ENCODE data around the gene PAH. TPM values are rescaled to one million over a fixed set of nuclear protein-coding genes. Genes with fewer than 3 reads are reported as not detected.

Gene PAH
- total RNA-seq, 1 experiment from 2014 or later, result 0.42 TPM

DNA sequence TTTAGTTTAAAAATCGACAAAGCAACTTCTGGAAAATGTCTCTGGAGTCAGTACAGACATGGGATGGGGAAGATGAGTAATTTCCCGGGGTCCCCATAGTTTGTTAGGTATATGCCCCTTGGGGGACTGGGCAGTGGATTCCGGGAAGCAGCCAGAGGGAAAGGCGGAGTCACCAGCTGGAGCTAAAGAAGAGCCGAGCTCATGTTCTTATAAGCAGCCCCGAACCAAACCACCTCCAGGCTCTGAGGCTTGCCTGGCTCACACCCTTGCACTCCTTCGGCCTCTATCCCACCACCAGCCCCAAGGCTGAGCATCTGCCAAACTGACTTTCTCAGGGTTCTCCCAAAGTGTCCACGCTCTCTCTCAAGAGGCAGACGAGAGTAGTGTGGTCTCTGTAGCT, 117.8 kb downstream of the PAH start:
- DNase-seq, result no peak
- H3K36me3 ChIP-seq (replicated peaks; ENCODE audit: control insufficient read depth, insufficient read depth, low read length), result no peaks in the 10 kb centered on the region
- no peaks in the 10 kb centered on the region for H3K27me3 ChIP-seq (ENCODE audit: control insufficient read depth, insufficient read depth, low read length)
- no peak overlapping the region for H3K4me3 ChIP-seq (ENCODE audit: insufficient read depth, low read depth, low read length)

DNA sequence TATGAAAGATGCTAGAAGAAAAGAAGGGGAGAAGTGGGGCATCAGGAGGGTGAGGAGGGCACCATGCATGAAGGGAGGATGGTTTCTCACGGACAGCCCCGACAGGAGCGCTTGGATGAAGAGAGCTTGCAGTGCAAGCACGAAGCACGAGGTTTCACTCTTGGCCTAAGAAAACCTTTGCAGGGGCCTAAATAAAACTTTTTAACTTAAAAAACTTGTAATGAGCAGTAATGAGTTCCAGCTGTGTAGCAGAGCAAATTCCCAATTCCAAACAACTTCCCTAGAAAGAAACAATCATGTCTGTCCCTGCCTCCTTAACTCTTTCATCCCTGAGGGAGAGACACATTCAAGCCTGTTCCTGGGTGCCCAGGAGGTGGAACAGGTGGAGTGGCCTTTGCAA, 119.5 kb downstream of the PAH start:
- H3K4me3 ChIP-seq (ENCODE audit: insufficient read depth, low read depth, low read length), result no peak overlapping the region

DNA sequence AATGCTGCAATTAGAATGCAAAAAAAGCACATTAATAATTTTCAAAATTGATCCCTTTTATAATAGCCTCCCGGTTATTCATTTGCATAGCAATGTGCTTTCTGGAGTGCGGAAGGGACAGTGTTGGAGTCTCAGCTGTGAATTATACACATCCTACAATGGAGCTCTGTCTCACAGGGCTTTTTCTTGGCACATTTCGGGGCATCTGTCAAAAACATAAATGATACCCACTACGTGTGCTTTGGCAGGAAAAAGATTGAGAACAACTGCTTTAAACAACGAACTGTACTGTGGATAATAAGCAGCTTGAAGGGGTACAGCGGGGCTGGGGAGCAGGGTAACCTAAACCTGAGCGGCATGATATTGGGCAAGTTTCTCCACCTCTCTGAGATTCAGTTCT, 123.1 kb downstream of the PAH start:
- H3K36me3 ChIP-seq (replicated peaks; ENCODE audit: control insufficient read depth, insufficient read depth, low read length), result no peaks in the 10 kb centered on the region
- DNase-seq, result no peak
- H3K27me3 ChIP-seq (ENCODE audit: control insufficient read depth, insufficient read depth, low read length), result no peaks in the 10 kb centered on the region
- H3K4me3 ChIP-seq (ENCODE audit: insufficient read depth, low read depth, low read length), result no peak overlapping the region

More for the DNA sequence above, 119.5 kb downstream of the PAH start:
- Histone ChIP-seq H3K36me3 (replicated peaks; ENCODE audit: control insufficient read depth, insufficient read depth, low read length) (no peaks in the 10 kb centered on the region), H3K27me3 (ENCODE audit: control insufficient read depth, insufficient read depth, low read length) (no peaks in the 10 kb centered on the region)
- DNase-seq, result no peak

Other genes with a start within 250 kb of the PAH start
- gene ASCL1, start 40.4 kb upstream of the PAH start, total RNA-seq (2014; rRNA removed; shearing (Covaris generic)), result 0.07 TPM in 1 of 2 replicates, not detected in the other